Endodermal cell (in vitro differentiated cells): ENCODE measurements around the gene SPATA24. TPM values are rescaled to one million over a fixed set of nuclear protein-coding genes. Genes with fewer than 3 reads are reported as not detected.

ENCODE experiments used
- DNase-seq: peaks from one replicate; pipeline ENCODE4 v3.0.0-alpha.2; 2017
- H3K27ac ChIP-seq: 2 replicates; pipeline ENCODE4 v1.5.1; 2013; ENCODE audit warnings: mild to moderate bottlenecking, low read depth, low read length, moderate library complexity
- H3K27me3 ChIP-seq: 2 replicates; pipeline ENCODE4 v1.6.1; 2013; ENCODE audit warnings: mild to moderate bottlenecking, low read length, moderate library complexity; ENCODE audit not compliant: insufficient read depth, control insufficient read depth, poor library complexity, severe bottlenecking
- H3K36me3 ChIP-seq: 2 replicates; pipeline ENCODE4 v1.7.0; 2013; ENCODE audit warnings: mild to moderate bottlenecking, low read length, moderate library complexity; ENCODE audit not compliant: control insufficient read depth, insufficient read depth
- H3K4me1 ChIP-seq: one replicate; pipeline ENCODE4 v1.7.0; 2013; ENCODE audit warnings: low read length; ENCODE audit not compliant: control insufficient read depth, insufficient read depth
- H3K4me3 ChIP-seq: 2 replicates; pipeline ENCODE4 v1.5.1; 2013; ENCODE audit warnings: mild to moderate bottlenecking, low read length, moderate library complexity
- H3K9ac ChIP-seq: 2 replicates; pipeline ENCODE4 v1.6.1; 2013; ENCODE audit warnings: mild to moderate bottlenecking, low read length, moderate library complexity; ENCODE audit not compliant: poor library complexity, severe bottlenecking; ENCODE audit errors: extremely low read depth
- H3K9me3 ChIP-seq: 2 replicates; pipeline ENCODE4 v1.6.1; 2013; ENCODE audit warnings: mild to moderate bottlenecking, low read length, moderate library complexity; ENCODE audit not compliant: control insufficient read depth
- H3K27ac Mint-ChIP-seq: 2 replicates; pipeline ENCODE4 v1.8.0; 2020; ENCODE audit warnings: mixed read lengths
- H3K27me3 Mint-ChIP-seq: 2 replicates; pipeline ENCODE4 v1.8.0; 2021; ENCODE audit warnings: mild to moderate bottlenecking, mixed read lengths; ENCODE audit not compliant: insufficient read depth
- H3K36me3 Mint-ChIP-seq: 2 replicates; pipeline ENCODE4 v1.8.0; 2020; ENCODE audit warnings: low read depth, mixed read lengths
- H3K4me1 Mint-ChIP-seq: 2 replicates; pipeline ENCODE4 v1.8.0; 2020; ENCODE audit warnings: mixed read lengths
- H3K4me3 Mint-ChIP-seq: 2 replicates; pipeline ENCODE4 v1.8.0; 2020; ENCODE audit warnings: mild to moderate bottlenecking, moderate library complexity, mixed read lengths
- H3K9me3 Mint-ChIP-seq: 2 replicates; pipeline ENCODE4 v1.8.0; 2020; ENCODE audit warnings: mild to moderate bottlenecking, mixed read lengths
- CTCF ChIP-seq: fragments of 200-600 bp; sonication (generic); conservative IDR thresholded peaks from 2 replicates; pipeline ENCODE4 v1.5.0; 2021; ENCODE audit warnings: antibody characterized with exemption, mild to moderate bottlenecking
- WGBS, 2 experiments: methylation state at CpG; one replicate each; pipeline versions ENCODE4 v1.1.5 to v1.1.7; 2013; ENCODE audit warnings: missing lambda C conversion rate in 2 of 2, mixed read lengths in 1 of 2; ENCODE audit not compliant: insufficient coverage in 1 of 2, insufficient read length in 1 of 2; 5-methylcytosine and 5-hydroxymethylcytosine counted together
- total RNA-seq, 2 donors: library from RNA; stranded (reverse); fragmentation: NEBNext Ultra II Directional in 1 of 2; extraction: Animal tissue kit (Norgen Biotek cat#: 25700) in 1 of 2; gene quantifications; 2 replicates in 1 of 2; 3 replicates in 1 of 2; pipeline ENCODE4 v1.2.1, GENCODE V29; 2021

Gene SPATA24
- total RNA-seq, 2 donors from 2014 or later = 9.8 to 10.6 TPM

GRCh38 chr5:139413963-139414362 lies 10.1 kb upstream of the SPATA24 start:
- Histone ChIP-seq H3K4me3 (no peak overlapping the region), H3K36me3 (peaks cover 5% of the 10 kb centered on the region), H3K4me1 (peaks cover 4% of the 10 kb centered on the region), H3K9me3 (no peaks in the 10 kb centered on the region), H3K27me3 (no peaks in the 10 kb centered on the region), H3K27ac (no peak overlapping the region), H3K9ac (no peak overlapping the region)
- Mint-ChIP-seq H3K27me3 (no peaks in the 10 kb centered on the region), H3K4me1 (peaks cover 9% of the 10 kb centered on the region), H3K9me3 (no peaks in the 10 kb centered on the region), H3K27ac (no peak overlapping the region), H3K4me3 (no peak overlapping the region), H3K36me3 (peaks cover 14% of the 10 kb centered on the region)
- TF ChIP-seq CTCF = no peak
- WGBS, 2 experiments = 97 to 100% methylated on average over 4 to 6 of the region's 6 CpGs
- DNase-seq = no peak

GRCh38 chr5:139413153-139413552 lies 9.3 kb upstream of the SPATA24 start:
- Histone ChIP-seq H3K4me1 (no peaks in the 10 kb centered on the region), H3K36me3 (peaks cover 5% of the 10 kb centered on the region), H3K4me3 (no peak overlapping the region), H3K27ac (no peak overlapping the region), H3K27me3 (no peaks in the 10 kb centered on the region), H3K9ac (no peak overlapping the region), H3K9me3 (no peaks in the 10 kb centered on the region)
- H3K9me3 Mint-ChIP-seq = no peaks in the 10 kb centered on the region
- TF ChIP-seq CTCF = no peak
- no peak overlapping the region for H3K27ac Mint-ChIP-seq
- no peak for DNase-seq
- H3K27me3 Mint-ChIP-seq = no peaks in the 10 kb centered on the region
- WGBS, 2 experiments = 94 to 98% methylated on average over 5 to 6 of the region's 6 CpGs
- H3K4me3 Mint-ChIP-seq = no peak overlapping the region
- H3K4me1 Mint-ChIP-seq = peaks cover 2% of the 10 kb centered on the region
- peaks cover 14% of the 10 kb centered on the region for H3K36me3 Mint-ChIP-seq

- no peak overlapping the region for H3K9ac ChIP-seq
- H3K36me3 Mint-ChIP-seq = peaks cover 10% of the 10 kb centered on the region
- no peak overlapping the region for H3K27ac Mint-ChIP-seq
These were observed 7.3 kb upstream of the SPATA24 start for GRCh38 chr5:139410993-139411828.

More at GRCh38 chr5:139410993-139411828, 7.3 kb upstream of the SPATA24 start:
- Mint-ChIP-seq H3K4me1 (peaks cover 2% of the 10 kb centered on the region), H3K4me3 (no peak overlapping the region), H3K27me3 (no peaks in the 10 kb centered on the region), H3K9me3 (no peaks in the 10 kb centered on the region)
- no peak overlapping the region for H3K4me3 ChIP-seq
- H3K4me1 ChIP-seq = no peaks in the 10 kb centered on the region
- no peak overlapping the region for H3K27ac ChIP-seq
- 92% methylated on average over 9 to 17 of the region's 17 CpGs for WGBS, 2 experiments
- H3K27me3 ChIP-seq = no peaks in the 10 kb centered on the region
- peaks cover 5% of the 10 kb centered on the region for H3K36me3 ChIP-seq
- no peak for DNase-seq
- no peaks in the 10 kb centered on the region for H3K9me3 ChIP-seq
- TF ChIP-seq CTCF = no peak
